GM23338 (cell line): ENCODE data around the gene ADPGK. TPM values are rescaled to one million over a fixed set of nuclear protein-coding genes. Genes with fewer than 3 reads are reported as not detected.

Experiments used
- ATAC-seq: fragments of 200-7000 bp; cut with Tn5 transposase; 3 replicates; pipeline ENCODE4 v1.9.1; 2020
- DNase-seq: peaks from one replicate; pipeline ENCODE4 v3.0.0-alpha.2; 2015; ENCODE audit warnings: low spot score
- H2AFZ ChIP-seq: fragments of 200-600 bp; sonication (generic); 2 replicates; pipeline ENCODE4 v1.8.0; 2016; ENCODE audit warnings: antibody characterized with exemption, mild to moderate bottlenecking, moderate library complexity
- H3F3A ChIP-seq: fragments of 200-600 bp; sonication (generic); replicated peaks from 2 replicates; pipeline ENCODE4 v1.8.0; 2017; ENCODE audit warnings: antibody characterized with exemption, mixed run types, low read depth
- H3K27ac ChIP-seq: fragments of 200-600 bp; sonication (generic); 2 replicates; pipeline ENCODE4 v1.6.1; 2016; ENCODE audit warnings: low read depth
- H3K27me3 ChIP-seq: fragments of 200-600 bp; sonication (generic); 2 replicates; pipeline ENCODE4 v1.8.0; 2016; ENCODE audit warnings: mild to moderate bottlenecking, mixed run types, moderate library complexity; ENCODE audit not compliant: insufficient read depth
- H3K36me3 ChIP-seq: fragments of 200-600 bp; sonication (generic); 2 replicates; pipeline ENCODE4 v1.8.0; 2016; ENCODE audit warnings: mild to moderate bottlenecking; ENCODE audit not compliant: insufficient read depth
- H3K4me1 ChIP-seq: fragments of 200-600 bp; sonication (generic); 2 replicates; pipeline ENCODE4 v1.8.0; 2016; ENCODE audit warnings: mild to moderate bottlenecking, moderate library complexity; ENCODE audit not compliant: insufficient read depth
- H3K4me2 ChIP-seq: fragments of 200-600 bp; sonication (generic); 2 replicates; pipeline ENCODE4 v1.7.1; 2017; ENCODE audit warnings: mixed run types
- H3K4me3 ChIP-seq: fragments of 200-600 bp; sonication (generic); 2 replicates; pipeline ENCODE4 v1.6.1; 2016; ENCODE audit warnings: mixed run types
- H3K79me2 ChIP-seq: fragments of 200-600 bp; sonication (generic); replicated peaks from 2 replicates; pipeline ENCODE4 v1.8.0; 2017; ENCODE audit warnings: mild to moderate bottlenecking; ENCODE audit not compliant: insufficient read depth
- H3K9me2 ChIP-seq: fragments of 200-600 bp; sonication (generic); 2 replicates; pipeline ENCODE4 v1.8.0; 2017; ENCODE audit not compliant: insufficient read depth
- H4K20me1 ChIP-seq: fragments of 200-600 bp; sonication (generic); replicated peaks from 2 replicates; pipeline ENCODE4 v1.8.0; 2017; ENCODE audit warnings: mild to moderate bottlenecking; ENCODE audit not compliant: insufficient read depth
- H3K27ac Mint-ChIP-seq: 2 replicates; pipeline ENCODE4 v1.8.0; 2020; ENCODE audit warnings: inconsistent platforms, mild to moderate bottlenecking, moderate library complexity, mixed read lengths
- H3K27me3 Mint-ChIP-seq: 3 replicates; pipeline ENCODE4 v1.8.0; 2022; ENCODE audit warnings: low read depth, mild to moderate bottlenecking, moderate library complexity, mixed read lengths, inconsistent platforms; ENCODE audit not compliant: insufficient read depth, poor library complexity
- H3K36me3 Mint-ChIP-seq: 3 replicates; pipeline ENCODE4 v1.8.0; 2021; ENCODE audit warnings: low read depth, mild to moderate bottlenecking, inconsistent platforms, moderate library complexity, mixed read lengths
- H3K4me1 Mint-ChIP-seq: 3 replicates; pipeline ENCODE4 v1.8.0; 2020; ENCODE audit warnings: mild to moderate bottlenecking, inconsistent platforms, mixed read lengths
- H3K4me3 Mint-ChIP-seq: 3 replicates; pipeline ENCODE4 v1.8.0; 2021; ENCODE audit warnings: moderate library complexity, mild to moderate bottlenecking, inconsistent platforms, mixed read lengths
- H3K9me3 Mint-ChIP-seq: 3 replicates; pipeline ENCODE4 v1.8.0; 2020; ENCODE audit warnings: moderate library complexity, mild to moderate bottlenecking, inconsistent platforms, mixed read lengths
- EZH2 ChIP-seq: fragments of 200-600 bp; sonication (generic); IDR thresholded peaks from one replicate; pipeline ENCODE4 v1.8.0; 2017; ENCODE audit warnings: antibody characterized with exemption, mild to moderate bottlenecking, low read depth; ENCODE audit not compliant: unreplicated experiment
- STAT1 ChIP-seq: IDR thresholded peaks from one replicate; pipeline ENCODE4 v1.6.1; 2016; ENCODE audit warnings: antibody characterized with exemption; ENCODE audit not compliant: unreplicated experiment
- ZNF462 ChIP-seq: fragments of 250-450 bp; sonication (Bioruptor Pico); IDR thresholded peaks from 2 replicates; pipeline ENCODE4 v1.5.0; 2020; ENCODE audit warnings: mild to moderate bottlenecking, moderate library complexity
- polyA plus RNA-seq: library from polyadenylated mRNA; unstranded; fragments of >200 nt; fragmentation: Nextera tagmentation; extraction: Ambion mirVana; gene quantifications from 2 replicates; pipeline ENCODE4 v1.2.1, GENCODE V29; 2016
- total RNA-seq: library from RNA; depleted of rRNA; stranded (reverse); fragments of >200 nt; shearing (Covaris generic); gene quantifications from 2 replicates; pipeline ENCODE4 v1.2.3, GENCODE V29; 2014
- TF ChIP-seq, protein P1 (sequence below): IDR thresholded peaks from 2 replicates; pipeline ENCODE4 v1.6.1; 2016; ENCODE audit warnings: antibody characterized with exemption
- TF ChIP-seq, protein P2 (sequence below): IDR thresholded peaks from one replicate; pipeline ENCODE4 v1.6.1; 2018; ENCODE audit warnings: antibody characterized with exemption; ENCODE audit not compliant: unreplicated experiment
- TF ChIP-seq, protein P3 (sequence below), 2 experiments: fragments of 200-600 bp in 1 of 2; sonication (generic) in 1 of 2; conservative IDR thresholded peaks; 2 replicates each; pipeline versions ENCODE4 v1.5.1 to v1.6.1; 2016 to 2017; ENCODE audit warnings: antibody characterized with exemption in 2 of 2, low read depth in 2 of 2, mild to moderate bottlenecking in 2 of 2, moderate library complexity in 1 of 2

Gene ADPGK
- total and polyA plus RNA-seq, 2 experiments from 2014 or later = 21.5 to 57.0 TPM

DNA sequence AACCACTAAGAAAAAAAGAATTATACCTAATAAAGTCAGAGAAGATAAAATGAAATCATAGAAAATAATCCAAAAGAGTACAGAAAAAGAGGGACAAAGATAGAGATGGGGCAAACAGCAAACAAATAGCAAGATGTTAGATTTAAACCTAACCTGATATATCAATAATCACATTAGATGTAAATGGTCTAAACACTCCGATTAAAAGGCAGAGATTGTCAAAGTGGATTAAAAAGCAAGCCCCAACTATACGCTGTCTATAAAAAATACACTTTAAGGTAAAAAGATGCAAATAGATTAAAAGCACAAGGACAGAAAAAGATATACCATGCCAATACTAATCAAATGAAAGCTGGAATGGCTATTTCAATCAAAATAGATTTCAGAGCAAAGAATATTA lies 16.8 kb downstream of the ADPGK start (continued):
- TF ChIP-seq, protein P1, sequence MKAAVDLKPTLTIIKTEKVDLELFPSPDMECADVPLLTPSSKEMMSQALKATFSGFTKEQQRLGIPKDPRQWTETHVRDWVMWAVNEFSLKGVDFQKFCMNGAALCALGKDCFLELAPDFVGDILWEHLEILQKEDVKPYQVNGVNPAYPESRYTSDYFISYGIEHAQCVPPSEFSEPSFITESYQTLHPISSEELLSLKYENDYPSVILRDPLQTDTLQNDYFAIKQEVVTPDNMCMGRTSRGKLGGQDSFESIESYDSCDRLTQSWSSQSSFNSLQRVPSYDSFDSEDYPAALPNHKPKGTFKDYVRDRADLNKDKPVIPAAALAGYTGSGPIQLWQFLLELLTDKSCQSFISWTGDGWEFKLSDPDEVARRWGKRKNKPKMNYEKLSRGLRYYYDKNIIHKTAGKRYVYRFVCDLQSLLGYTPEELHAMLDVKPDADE = no peak
- TF ChIP-seq, protein P2, sequence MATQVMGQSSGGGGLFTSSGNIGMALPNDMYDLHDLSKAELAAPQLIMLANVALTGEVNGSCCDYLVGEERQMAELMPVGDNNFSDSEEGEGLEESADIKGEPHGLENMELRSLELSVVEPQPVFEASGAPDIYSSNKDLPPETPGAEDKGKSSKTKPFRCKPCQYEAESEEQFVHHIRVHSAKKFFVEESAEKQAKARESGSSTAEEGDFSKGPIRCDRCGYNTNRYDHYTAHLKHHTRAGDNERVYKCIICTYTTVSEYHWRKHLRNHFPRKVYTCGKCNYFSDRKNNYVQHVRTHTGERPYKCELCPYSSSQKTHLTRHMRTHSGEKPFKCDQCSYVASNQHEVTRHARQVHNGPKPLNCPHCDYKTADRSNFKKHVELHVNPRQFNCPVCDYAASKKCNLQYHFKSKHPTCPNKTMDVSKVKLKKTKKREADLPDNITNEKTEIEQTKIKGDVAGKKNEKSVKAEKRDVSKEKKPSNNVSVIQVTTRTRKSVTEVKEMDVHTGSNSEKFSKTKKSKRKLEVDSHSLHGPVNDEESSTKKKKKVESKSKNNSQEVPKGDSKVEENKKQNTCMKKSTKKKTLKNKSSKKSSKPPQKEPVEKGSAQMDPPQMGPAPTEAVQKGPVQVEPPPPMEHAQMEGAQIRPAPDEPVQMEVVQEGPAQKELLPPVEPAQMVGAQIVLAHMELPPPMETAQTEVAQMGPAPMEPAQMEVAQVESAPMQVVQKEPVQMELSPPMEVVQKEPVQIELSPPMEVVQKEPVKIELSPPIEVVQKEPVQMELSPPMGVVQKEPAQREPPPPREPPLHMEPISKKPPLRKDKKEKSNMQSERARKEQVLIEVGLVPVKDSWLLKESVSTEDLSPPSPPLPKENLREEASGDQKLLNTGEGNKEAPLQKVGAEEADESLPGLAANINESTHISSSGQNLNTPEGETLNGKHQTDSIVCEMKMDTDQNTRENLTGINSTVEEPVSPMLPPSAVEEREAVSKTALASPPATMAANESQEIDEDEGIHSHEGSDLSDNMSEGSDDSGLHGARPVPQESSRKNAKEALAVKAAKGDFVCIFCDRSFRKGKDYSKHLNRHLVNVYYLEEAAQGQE = no peak

DNA sequence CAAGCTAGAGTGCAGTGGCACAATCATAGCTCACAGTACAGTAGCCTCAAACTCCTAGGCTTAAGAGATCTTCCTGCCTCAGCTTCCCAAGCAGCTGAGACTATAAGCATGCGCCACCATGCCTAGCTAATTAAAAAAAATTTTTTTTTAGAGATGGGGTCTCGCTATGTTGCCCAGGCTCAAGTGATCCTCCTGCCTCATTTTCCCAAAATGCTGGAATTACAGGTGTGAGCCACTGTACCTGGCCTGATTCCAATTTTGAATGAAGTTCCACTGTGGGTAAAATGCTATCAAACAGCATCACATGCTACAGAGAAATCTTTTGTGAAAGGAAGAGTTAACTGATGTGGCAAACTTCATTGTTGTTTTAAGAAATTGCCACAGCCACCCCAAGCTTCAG lies 17.5 kb downstream of the ADPGK start:
- Histone ChIP-seq H3K27me3 (no peaks in the 10 kb centered on the region), H3K36me3 (peaks cover 25% of the 10 kb centered on the region), H3K4me2 (no peak overlapping the region), H3K9me2 (no peaks in the 10 kb centered on the region), H3K27ac (no peak overlapping the region), H3K79me2 (peaks cover 16% of the 10 kb centered on the region), H4K20me1 (peaks cover 15% of the 10 kb centered on the region), H3F3A (no peaks in the 10 kb centered on the region), H2AFZ (no peak overlapping the region), H3K4me3 (no peak overlapping the region), H3K4me1 (no peaks in the 10 kb centered on the region)
- no peak for ATAC-seq
- Mint-ChIP-seq H3K9me3 (peaks cover 22% of the 10 kb centered on the region; the same call in 2 of the 3 replicates), H3K4me3 (no peak overlapping the region), H3K36me3 (peaks cover 60% of the 10 kb centered on the region), H3K4me1 (no peaks in the 10 kb centered on the region), H3K27me3 (peaks cover 1% of the 10 kb centered on the region), H3K27ac (no peak overlapping the region)
- no peak for TF ChIP-seq EZH2
- TF ChIP-seq, protein P2 = no peak
- TF ChIP-seq, protein P1 = no peak
- TF ChIP-seq ZNF462 (CRISPR knock-in tag) = no peak
- TF ChIP-seq, protein P3, sequence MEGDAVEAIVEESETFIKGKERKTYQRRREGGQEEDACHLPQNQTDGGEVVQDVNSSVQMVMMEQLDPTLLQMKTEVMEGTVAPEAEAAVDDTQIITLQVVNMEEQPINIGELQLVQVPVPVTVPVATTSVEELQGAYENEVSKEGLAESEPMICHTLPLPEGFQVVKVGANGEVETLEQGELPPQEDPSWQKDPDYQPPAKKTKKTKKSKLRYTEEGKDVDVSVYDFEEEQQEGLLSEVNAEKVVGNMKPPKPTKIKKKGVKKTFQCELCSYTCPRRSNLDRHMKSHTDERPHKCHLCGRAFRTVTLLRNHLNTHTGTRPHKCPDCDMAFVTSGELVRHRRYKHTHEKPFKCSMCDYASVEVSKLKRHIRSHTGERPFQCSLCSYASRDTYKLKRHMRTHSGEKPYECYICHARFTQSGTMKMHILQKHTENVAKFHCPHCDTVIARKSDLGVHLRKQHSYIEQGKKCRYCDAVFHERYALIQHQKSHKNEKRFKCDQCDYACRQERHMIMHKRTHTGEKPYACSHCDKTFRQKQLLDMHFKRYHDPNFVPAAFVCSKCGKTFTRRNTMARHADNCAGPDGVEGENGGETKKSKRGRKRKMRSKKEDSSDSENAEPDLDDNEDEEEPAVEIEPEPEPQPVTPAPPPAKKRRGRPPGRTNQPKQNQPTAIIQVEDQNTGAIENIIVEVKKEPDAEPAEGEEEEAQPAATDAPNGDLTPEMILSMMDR (conservative IDR thresholded peaks at IDR 0.05; ENCODE audit: low read depth in 2 of 2) = no peak
- no peak for TF ChIP-seq STAT1
- no peak for DNase-seq
